GM04504 (cell line): ENCODE results near the gene SH3D21.
A peak's percentile ranks its signal among the peaks of the same experiment; 100 is the strongest.

ENCODE experiments used
- DNase-seq: peaks from one replicate; pipeline ENCODE4 v3.0.0-alpha.2; 2012; ENCODE audit warnings: low read depth

Gene SH3D21

DNA sequence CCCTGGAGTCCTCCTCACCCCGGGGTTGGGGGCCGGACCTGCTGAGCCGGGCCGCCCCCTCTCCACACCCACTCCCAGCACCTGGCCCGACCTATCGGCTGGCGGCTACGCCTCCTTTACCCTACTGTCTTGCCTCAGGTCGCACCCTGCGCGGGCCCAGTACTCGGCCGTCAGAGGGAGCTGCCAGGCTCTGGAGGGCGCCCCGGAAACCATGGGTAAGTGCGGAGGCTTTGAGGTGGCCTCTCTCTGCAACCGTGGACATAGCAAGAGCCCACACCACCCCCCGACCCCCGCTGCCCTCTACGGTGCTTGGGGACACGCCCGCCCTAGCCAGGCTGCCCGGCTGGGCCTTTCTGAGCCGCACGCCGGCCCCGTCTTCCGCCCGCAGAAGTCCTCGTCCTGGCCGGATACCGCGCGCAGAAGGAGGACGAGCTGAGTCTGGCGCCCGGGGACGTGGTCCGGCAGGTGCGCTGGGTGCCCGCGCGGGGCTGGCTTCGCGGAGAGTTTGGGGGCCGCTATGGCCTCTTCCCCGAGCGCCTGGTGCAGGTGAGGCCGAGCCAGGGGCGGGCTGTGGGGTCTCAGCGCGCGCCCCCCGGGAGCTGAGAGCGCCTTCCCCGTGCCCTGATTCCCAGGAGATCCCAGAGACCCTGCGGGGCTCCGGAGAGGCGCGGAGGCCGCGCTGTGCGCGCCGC, at the start of gene SH3D21:
TSS of gene SH3D21 (plus strand) at position 159 of the 692 bp plus-strand sequence. CDS start at position 212, 53 bp downstream.
- no peak for DNase-seq

DNA sequence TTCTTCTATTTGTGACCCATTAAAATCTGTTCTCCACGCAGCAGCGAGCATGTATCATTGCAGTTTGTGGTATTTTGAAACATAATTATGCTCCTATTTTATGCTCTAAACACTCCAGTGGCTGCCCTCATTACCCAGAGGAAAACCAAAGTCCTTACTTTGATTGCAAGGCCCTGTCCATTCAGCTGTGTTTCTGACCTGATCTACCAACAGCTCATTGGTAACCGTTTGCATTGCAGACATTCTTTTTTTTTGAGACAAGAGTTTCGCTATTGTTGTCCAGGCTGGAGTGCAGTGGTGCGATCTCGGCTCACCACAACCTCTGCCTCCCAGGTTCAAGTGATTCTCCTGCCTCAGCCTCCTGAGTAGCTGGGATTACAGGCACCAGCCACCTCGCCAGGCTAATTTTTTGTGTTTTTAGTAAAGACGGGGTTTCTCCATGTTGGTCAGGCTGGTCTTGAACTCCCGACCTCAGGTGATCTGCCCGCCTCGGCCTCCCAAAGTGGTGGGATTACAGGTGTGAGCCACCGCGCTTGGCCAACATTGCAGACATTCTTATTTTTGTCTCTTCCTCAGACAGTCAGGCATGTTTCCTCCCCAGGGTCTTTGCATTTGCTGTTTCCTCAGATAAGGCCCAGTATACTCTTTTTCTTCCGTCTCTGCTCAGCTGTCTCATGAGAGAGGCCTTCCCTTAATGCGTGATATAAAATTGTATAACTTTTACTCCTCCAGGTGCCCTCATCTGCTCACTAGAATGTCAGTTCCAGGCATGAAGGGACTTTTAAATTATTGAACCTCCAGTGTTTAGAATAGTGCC, 49.4 kb upstream of the SH3D21 start:
- DNase-seq: no peak

DNA sequence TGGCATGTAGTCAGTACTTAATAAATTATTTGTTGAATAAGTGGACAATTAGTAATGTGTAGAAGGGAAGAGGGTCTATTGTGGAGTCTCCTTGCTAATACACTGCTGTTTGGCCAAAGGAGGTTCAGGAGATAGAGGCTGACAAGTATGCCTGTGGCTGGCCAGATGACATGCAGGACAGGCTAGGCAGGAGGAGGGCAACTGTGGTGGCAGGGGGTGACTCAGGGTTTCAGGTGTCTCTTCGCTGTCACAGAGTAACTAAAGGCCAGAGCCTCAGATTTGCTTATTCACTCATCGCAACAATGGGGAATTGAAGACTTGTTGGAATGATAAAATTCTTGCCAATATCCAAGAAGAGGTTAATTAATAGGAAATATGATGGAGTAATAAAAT, 48.8 kb upstream of the SH3D21 start:
- no peak for DNase-seq

DNA sequence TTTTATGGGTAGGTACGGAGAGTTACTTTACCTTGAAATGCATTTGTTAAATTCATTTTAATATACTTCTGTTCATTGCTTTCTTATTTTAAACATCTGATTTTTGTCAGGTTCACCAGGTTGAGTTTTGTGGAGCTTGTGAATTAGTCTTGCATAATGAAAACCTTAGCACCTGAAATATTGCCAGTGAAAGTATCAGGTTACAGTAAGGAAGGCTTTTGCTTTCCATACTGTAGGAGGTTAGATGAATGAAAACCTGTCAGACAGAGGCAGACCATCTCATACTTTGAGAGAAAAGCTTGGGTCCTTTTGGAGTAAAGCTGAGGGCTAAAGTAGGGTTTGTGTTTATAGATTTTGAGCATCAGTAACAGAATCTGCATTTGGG, 47.2 kb upstream of the SH3D21 start:
- DNase-seq: no peak

DNA sequence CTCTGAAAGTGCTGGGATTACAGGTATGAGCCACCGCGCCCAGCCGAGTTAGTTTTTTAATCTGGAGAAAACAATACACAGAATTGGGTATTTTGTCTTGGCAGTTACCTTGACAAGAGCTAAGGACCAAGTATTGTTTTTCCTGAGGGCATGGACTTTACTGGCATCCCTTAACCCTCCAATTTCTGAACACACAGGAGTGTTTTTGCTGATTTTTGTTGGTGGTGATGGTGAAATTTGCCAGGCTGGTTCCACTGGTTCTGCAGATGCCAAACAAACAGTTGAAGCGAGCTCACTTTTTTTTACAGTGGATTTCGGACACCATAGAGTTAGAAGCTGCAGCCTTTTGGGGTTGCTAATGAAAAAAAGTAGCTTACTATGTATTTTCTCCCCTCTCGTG, 37.2 kb upstream of the SH3D21 start:
- no peak for DNase-seq

DNA sequence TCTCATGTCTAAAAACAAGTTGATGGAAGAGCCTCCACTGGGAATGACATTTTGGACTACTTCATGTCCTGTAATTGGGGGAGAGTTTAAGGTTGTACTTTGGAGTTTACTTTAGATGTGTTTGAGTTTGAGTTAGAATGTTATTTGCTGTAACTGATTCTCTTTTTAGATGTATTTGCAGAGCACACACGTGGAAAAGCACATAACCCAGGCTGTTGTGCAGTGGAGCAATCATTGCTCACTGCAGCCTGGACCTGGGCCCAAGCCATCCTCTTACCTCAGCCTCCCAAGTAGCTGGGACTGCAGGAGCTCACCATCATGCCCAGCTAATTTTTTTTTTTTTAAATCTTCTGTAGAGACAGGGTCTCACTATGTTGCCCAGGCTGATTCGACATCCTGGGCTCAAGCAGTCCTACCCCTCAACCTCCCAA, 36.7 kb upstream of the SH3D21 start:
- DNase-seq: no peak

DNA sequence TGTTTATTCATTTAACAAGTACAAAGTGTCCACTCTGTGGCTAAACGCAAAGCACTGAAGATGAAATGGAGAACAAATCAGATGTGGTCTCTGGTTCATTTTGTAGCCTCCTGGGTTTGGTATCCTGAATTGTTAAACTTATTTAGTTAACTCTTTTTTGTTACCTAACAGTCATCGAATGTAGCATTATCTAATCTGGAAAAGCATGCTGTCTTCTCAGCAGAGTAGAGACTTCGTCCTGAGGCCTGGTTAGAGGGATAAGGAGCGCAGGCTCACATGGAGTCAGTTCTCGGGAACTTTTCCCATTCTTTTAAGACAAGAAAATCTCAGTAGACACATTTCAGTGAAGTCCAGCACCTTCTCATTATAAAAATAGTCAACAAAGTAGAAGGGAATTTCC, 33.1 kb upstream of the SH3D21 start:
- DNase-seq: no peak

DNA sequence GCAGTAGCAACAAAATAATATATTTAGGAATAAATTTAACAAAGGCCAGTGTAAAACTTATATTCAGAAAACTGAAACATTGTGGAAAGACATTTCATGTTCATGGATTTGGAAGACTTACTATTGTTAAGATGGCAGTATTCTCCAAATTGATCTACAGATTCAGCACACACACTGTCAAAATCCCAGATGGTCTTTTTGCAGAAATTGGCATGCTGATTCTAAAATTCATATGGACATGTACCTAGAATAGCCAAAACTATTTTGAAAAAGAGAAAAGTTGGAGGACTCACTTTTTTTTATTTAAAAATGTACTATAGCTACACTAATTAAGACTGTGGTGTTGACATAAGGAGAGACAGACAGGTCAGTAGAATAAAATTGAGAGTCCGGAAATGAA, 32.0 kb upstream of the SH3D21 start:
- DNase-seq: no peak

DNA sequence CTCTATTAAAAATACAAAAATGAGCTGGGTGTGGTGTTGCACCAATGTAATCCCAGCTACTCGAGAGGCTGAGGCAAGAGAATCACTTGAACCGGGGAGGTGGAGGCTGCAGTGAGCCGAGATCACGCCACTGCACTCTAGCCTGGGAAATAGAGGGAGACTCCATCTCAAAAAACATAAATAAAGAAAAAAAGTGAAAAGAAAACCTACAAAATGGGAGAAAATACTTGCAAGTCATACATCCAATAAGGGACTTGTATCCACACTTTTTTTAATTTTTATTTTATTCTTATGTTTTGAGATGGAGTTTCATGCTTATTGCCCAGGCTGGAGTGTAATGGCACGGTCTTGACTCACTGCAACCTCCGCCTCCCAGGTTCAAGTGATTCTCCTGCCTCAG, 29.5 kb upstream of the SH3D21 start:
- no peak for DNase-seq

DNA sequence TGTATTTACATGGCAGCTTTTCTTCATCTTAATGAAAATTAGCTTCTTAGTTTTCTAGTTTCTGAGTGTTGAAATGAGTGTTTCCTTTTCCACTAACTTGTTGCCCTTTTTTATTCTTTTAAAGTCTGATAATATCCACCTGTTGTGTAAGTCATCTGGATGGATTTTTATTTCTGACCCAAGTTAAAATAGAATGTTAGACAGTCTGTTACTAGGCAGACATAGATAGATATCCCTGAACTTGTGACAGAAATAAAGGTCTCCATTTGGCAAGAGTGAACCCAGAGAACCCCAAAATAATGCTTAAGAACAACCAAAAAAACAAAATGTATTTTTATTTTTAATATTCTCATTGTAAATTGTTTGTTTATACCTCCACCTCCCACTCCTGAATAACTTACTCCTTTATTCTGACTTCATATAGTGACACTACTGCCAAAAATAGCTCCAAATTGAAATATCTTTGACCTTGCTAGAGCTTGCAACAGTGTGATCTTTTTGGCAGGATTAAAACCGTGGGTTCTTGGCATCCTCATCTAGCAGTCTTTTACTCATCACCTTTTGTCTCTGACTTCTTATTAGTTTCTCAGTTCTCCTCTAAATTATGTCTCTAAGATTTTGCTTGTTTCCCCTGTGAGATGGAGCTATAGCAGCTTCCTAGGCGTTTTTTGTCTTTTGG, 26.9 kb upstream of the SH3D21 start:
- DNase-seq: no peak

DNA sequence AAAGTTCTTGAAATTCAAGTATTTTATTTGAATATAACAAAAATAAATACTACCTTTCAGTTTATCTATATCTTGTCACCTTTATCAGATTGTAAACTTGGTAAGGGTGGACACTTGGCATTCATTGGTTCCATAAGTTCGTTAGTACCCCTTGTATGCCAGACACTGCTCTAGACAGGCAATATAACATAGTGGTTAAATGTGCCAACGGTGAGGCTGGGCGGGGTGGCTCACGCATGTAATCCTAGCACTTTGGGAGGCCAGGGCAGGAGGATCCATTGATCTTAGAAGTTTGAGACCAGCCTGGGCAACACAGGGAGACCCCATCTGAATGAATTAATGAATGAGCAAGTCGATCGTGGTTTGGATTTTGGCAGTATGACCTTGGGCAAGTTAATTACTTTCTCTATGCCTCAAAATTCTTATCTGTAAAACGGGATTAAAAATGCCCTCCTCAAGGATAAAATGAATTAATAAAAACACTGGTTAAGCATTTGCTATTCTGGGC, 26.3 kb upstream of the SH3D21 start:
- DNase-seq: no peak

DNA sequence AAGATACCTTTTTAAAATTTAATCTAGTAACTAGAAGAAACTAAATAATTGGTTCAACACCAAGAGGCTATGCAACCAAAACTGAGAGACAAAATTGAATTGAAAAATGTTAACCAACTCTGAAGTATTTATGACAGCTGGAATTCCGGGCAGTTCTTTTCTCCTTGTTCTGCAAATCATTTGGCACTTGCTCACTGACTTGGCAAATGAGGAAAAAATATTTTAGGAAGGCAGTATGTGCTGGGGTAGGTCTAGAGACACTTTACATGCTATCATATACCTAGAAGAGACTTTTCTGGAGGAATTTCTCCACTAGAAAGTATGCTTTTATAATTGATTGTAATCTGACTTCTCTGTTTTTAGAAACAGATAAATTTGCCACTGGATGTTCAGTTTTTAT, 22.1 kb upstream of the SH3D21 start:
- no peak for DNase-seq

DNA sequence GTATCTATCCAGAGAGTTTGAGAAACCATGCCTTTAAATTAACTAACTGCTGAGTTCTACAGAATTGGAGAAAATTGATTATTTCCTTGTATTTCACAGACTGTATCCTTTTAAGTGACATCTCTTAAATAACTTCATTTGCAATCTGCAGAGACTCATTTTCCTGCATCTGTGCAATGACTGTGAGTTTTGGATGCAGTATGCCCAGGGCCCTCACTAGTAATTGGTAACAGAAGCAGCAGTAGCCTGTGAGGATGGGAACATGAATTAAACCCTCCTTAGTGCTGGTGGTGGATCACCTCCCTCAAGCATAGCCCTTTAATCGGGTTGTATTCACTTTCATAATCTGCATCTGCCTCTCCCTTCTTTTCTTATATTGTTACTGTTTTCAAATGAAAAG, 21.7 kb upstream of the SH3D21 start:
- no peak for DNase-seq

DNA sequence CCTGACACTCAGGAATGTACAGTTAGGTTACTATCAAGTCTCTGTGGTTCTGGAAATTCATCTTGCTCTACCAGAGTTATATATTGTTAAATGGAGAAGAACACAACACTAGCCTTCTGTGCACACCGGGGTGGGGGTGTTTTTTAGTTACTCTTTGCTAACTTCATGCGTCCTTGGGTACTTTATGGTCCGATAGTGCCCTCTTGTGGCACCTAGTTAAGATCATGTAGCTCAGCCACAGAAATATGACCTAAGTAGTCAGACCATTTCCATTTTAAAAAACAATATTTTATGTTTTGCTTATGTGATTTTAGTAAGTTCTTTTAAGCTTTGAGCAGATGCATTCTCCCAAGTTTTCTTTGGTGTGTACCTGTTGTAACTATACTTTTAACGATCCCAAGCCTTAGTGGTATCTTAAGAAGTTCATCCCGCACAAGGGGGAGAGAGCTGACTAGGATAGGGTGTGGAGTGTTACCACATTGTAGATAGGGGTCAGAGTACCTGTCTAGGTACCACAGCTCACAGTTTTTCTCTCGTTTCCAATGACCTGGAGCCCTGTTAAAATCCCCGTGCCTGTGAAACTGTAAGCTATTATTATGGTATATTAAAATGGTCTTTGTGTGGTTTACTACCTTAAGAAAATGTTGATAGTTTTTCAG, 20.6 kb upstream of the SH3D21 start:
- peak; percentile 76 for DNase-seq

DNA sequence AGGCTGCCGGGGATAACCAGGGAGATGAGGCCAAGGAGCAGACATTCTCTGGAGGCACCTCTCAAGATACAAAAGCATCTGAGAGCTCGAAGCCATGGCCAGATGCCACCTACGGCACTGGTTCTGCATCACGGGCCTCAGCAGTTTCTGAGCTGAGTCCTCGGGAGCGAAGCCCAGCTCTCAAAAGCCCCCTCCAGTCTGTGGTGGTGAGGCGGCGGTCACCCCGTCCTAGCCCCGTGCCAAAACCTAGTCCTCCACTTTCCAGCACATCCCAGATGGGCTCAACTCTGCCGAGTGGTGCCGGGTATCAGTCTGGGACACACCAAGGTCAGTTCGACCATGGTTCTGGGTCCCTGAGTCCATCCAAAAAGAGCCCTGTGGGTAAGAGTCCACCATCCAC, 19.4 kb upstream of the SH3D21 start:
- no peak for DNase-seq

DNA sequence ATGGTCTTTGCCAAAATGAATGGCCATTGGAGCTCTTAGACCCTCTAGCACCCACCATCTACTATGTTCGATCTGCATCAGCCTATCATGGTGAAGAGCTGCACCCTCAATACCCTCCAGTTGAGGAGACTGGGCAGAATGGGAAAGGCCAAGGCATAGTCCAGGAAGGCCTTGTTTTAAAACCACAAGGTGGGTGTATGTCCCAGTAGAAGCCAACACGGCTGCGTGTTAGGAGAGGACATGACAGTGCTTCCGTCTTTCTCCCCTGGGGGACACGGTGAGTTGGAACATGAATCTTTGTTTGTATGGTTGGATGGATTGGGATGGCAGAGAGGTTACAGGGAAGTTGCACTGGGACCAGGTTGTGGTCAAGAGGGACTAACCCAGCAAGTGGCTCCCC, 18.6 kb upstream of the SH3D21 start:
- DNase-seq: no peak

DNA sequence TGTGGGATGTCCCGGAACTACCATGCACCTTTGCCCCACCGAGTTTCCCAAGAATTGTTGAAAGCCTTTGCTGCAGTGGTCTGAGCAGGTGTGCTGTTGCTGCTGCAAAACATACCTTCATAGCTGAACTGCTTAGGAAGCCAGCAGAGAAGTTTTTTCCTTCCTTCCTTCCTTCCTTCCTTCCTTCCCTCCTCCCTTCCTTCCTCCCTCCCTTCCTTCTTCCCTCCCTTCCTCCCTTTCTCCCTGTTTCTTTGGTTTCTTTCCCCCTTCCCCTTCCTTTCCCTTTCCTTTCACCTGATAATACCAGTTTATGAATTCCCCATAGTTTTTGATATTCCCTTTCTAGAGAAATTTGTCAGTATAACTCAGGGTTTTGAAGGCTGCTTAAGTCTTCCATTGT, 10.8 kb upstream of the SH3D21 start:
- no peak for DNase-seq

DNA sequence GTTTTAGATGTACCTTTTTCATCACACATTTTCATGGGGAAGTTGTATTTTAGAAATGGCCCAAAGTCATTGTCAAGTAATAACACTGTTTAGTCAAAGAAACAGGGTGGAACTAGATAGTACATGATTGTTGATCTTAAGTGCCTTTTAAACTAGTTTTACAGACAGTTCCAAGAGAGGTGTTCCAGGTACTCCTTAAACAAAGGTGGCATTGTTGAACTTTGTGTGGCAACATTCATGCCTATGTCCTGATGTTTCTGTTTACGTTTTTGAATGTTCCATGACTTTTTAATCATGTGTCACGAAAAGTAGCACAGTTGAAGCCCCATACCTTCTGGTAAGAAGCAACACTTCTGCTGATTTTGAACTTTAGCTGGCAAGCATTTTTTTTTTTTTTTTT, 9.1 kb upstream of the SH3D21 start:
- DNase-seq: no peak

DNA sequence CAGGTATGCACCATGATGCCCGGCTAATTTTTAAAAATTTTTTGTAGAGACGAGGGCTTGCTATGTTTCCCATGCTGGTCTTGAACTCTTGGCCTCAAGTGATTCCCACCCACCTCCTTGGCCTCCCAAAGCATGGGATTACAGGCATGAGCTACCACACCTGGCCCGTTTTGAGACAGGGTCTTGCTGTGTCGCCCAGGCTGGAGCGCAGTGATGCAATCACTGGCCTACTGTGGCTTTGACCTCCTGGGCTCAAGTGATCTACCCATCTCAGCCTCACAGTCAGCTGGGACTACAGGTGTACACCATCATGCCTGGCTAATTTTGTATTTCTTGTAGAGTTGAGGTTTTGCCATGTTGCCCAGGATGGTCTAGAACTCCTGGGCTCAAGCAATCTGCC, 7.5 kb upstream of the SH3D21 start:
- no peak for DNase-seq

DNA sequence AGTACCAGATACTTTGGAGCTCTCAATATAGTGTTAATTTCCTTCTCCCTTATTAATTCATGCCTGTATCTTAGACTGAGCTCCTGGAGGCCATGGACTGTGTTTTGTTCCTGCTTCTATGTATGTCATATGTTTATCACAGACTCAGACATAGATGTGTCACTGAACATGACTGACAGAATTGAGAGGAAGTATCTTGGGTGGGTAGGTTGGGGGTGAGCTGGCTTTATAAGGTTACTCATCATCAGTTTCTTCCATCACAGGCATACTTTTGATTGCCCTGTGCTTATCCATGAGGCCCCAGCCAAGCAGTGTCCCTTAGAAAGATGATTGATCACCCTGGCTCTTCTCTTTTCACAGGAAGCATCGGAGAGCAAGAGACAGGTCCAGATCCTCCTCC, 5.6 kb upstream of the SH3D21 start:
- DNase-seq: no peak

DNA sequence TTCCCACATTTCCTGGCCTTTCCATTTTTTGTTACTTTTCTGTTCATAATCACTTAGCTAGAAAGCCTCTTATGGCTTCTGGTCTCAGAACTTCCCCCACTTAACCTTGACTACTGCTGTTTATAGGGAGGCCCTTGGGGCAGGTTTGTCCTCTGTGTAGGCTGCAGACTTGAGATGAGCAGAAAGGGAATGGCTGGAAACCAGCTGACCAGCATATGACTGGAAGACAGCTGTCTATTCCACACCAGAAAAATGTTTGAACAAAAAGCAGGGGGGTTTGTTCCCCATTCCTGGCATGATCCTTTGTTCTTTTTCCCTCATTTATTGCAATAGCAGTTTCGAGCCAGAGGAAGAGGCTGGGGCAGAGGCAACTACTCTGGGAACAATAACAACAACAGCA, 4.9 kb upstream of the SH3D21 start:
- DNase-seq: no peak

DNA sequence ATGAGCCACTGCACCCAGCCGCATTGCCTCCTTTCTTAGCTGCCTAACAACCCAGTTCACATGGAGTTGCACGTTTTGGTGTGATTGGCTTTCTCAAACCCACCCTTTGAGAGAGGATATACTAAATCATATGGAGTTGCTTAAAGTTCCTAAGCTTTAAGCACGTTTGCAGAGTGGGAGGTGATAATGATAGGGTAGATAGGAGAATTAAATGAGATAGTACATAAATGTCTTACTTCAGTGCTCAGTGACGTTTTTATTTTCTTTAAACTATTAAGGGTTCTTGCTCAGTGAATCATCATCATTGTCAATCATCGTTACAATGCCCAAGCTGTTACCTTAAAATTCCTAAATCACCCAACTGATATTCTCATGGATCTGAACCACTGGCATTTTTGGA, 2.9 kb upstream of the SH3D21 start:
- DNase-seq: no peak
